GM21515 (cell line): ENCODE measurements around the gene ARMC3.
A peak's percentile ranks its signal among the peaks of the same experiment; 100 is the strongest.
"Not testable (repeated sequence)": the region's sequence is repeated elsewhere in the genome, so short reads cannot be mapped to it uniquely, and the experiment has no call there.

ENCODE experiments used
- ATAC-seq: cut with Tn5 transposase; IDR thresholded peaks from one replicate; pipeline ENCODE4 v1.9.1; 2021; ENCODE audit not compliant: unreplicated experiment

Gene ARMC3

GRCh38 chr10:23046027-23046426, 118.2 kb downstream of the ARMC3 start:
- ATAC-seq: no peak

DNA sequence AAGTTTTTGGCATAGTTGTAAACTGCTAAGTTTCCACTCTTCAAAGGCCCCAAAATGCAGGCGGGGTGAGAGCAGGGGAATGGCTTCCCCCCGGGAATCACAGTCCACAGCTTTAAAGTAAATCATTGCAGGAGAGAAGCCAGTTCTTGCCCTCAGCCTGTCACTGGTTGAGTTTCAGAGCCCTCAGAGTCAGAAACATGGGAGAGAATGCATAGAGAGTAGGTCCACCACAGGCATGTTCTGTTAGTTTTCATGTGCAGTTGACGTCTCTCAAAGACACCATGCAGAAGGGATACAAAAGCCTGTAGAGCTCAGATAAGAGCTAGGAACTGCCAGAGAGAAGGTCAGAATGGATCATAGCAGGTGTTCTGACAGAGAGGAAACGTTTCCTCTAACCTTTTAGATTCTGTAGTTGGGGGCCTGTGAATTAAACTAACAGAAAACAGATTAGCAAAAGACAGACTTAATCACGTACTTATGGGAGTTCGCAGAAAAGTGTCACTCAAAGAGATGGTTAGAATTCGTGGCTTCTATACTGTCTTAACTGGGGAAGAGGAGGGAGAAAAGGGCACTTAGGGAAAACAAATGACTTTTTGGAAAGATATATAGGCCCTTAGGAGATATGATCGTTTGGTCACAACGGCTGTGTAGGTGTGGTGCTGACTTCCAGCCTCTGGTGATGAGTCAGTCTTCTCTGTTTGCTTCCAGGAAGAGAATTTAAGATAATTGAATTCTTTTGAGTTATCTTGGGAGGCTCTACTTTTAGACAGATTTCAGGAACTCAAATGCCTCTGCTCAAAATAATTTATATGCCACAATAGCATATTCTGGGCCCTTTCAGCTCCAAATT, 119.6 kb downstream of the ARMC3 start:
- ATAC-seq: no peak

DNA sequence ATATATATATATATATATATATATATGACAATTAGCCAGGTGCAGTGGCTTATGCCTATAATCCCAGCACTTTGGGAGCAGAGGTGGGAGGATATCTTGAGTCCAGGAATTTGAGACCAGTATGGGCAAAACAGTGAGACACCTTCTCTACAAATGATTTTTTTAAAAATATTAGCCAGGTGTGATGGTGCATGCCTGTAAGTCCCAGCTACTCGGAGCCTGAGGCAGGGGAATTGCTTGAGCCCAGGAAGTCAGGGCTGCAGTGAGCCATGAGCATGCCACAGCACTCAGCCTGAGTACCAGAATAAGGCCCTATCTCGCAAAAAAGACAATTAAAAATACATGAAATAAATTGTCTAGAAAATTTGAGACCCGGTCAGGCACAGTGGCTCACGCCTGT, 120.3 kb downstream of the ARMC3 start:
- no peak for ATAC-seq

DNA sequence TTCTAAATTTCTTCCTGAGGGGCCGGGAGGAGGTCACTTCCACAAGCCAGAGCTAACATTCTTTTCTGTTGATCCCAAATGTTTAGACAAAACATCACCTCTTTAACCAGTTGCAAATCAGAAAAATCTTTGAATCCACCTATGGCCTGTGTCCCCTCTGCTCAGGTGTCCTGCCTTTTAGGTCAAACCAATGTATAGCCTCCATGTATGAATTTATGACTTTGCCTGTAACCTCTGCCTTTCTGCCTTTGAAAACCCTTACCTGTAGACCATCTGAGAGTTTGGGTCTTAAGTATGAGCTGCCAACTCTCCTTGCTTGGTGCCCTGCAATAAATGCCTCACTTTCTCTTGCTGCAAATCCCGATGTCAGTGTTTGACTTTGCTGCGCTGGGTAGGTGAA, 123.4 kb downstream of the ARMC3 start:
- ATAC-seq: no peak

- no peak for ATAC-seq
Observed at GRCh38 chr10:23051855-23052331, 124.0 kb downstream of the ARMC3 start.

DNA sequence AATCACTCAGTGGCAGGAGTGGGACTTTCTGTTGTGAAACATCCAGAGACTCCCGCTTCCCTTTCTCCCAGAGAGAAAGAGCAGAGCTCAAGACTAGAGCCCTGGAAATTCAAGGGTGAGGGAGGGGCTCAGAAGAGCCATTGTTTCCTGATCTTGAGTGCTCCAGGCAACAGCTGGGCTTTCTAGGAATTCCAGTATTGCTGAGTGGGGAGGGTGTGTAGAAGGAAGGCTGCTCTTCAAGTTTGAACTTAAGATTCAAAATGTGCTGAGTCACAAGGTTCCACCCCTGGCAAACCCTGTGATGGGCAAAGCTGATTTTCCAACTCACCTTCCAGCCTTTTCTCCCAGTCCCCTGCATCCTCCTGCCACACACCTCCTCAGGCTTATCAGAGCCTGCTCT, 125.2 kb downstream of the ARMC3 start:
- ATAC-seq: no peak

DNA sequence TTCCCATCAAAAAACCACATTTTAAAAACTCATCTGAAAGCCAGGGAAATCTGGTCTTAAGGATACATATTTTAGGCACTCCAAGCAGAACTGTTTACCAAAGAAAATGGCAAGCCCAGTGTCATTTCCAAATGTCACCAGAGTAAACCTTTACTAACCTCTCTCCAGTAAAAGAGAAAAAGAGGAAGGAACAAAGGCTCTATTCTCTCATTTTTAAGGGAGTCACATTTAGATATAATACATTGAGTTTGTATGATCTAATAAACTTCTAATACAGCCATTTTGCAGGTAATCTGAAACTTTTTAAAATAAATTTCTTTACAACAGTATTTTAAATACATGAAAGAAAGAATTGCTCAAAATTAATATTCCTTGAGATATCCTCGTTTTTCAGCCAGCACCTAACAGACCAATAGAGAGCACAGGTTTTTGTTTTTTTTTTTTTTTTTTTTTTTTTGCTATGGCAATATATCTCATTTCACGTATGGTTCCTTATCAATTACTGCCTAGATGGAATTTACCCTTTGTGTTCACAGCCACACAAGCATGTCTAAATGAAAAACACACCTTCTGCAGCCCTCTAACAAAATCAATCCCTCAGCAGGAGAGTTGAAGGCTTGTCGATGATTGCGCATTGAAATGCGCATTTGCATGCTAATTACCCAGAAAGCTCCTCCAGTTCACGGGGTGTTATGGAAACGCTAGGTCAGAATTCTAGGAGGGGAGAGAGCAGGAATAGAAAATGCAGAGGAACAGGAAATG, 127.8 kb downstream of the ARMC3 start:
- ATAC-seq: no peak

DNA sequence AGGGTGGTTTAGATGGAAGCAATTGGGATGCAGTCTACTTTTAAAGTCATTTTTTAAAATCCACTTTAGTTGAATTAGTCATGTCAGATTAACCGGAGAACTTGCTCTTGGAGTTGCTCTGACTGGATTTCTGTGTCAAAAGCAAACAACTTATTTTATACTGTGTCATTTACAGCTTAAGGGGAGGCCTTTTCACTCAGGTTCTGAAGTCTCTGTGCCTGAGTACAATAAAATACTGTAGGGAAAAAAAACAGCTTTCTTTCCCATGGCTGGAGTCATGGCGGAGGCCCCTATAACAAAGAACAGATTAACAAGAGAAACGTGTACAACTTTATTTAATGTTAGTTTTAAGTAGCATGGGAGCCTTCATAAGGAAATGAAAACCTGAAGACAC, 128.3 kb downstream of the ARMC3 start:
- no peak for ATAC-seq

- no peak for ATAC-seq
Observed at GRCh38 chr10:23058366-23058765, 130.5 kb downstream of the ARMC3 start.

DNA sequence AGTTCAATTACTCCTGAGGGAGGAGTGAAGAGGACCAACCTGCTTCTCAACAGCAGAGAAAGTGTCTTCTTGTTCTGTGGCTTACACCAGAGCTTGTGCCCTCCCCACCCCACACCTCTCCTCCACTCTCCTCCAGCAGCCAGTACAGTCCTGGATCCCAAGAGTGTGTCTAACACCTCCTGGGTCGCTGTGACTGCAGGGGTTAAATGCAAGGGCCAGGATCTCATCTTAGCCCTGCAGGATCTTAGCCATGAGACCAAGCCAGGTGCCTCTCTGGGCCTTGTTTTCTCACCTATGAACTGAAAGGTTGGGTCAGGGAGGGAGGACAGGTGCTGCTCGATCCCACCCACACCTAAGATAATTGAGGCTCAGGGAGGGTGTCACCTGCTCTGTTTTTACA, 133.1 kb downstream of the ARMC3 start:
- ATAC-seq: no peak

- no peak for ATAC-seq
Observed at GRCh38 chr10:23063045-23063972, 135.5 kb downstream of the ARMC3 start.

DNA sequence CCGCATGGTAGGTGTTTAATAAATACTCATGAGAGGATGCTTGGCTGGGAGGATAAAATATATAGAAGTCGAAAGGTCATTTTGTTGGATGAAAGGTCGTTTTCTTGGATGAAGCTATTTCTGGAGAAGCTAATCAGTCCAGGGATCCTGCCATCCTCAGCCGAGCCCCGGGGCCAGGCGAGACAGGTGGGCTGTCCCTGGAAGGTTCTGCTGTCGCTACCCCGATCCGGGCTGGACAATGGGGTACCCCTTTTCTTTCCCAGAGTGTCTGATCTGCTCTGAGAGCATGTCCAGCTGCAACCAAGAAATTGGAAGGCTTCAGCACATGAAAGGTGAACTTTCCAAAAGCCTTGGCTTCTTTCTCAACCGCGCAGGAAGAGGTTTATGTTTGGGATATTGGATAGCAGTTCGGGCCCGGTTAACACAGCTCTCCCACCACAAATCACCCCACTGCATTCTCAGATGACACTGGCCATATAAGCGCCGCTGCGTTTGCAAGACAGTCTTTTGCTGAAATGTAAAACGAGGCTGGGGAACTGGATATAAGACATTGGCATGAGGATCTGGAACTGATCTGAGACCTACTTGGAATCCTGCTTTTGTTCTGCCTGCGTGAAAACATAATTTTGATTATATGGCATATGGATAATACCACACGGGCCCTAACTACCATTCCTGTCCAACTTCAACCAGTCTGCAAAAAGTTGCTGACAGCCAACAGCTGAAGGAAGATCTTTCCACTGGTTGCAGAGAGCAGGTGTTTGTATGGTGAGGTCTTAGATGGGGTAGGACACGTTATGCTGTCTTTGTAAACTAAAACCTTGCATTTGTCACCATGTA, 136.3 kb downstream of the ARMC3 start:
- no peak for ATAC-seq

DNA sequence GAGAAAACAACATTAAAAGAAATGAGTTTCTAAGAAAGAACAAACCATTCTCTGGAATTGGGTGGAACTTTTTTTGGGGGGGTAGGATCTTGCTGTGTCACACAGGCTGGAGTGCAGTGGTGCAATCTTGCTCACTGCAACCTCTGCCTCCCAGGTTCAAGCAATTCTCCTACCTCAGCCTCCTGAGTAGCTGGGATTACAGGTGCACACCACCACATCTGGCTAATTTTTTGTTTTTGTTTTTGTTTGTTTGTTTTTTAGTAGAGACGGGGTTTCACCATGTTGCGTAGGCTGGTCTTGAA, 136.9 kb downstream of the ARMC3 start:
- not testable (repeated sequence) for ATAC-seq

DNA sequence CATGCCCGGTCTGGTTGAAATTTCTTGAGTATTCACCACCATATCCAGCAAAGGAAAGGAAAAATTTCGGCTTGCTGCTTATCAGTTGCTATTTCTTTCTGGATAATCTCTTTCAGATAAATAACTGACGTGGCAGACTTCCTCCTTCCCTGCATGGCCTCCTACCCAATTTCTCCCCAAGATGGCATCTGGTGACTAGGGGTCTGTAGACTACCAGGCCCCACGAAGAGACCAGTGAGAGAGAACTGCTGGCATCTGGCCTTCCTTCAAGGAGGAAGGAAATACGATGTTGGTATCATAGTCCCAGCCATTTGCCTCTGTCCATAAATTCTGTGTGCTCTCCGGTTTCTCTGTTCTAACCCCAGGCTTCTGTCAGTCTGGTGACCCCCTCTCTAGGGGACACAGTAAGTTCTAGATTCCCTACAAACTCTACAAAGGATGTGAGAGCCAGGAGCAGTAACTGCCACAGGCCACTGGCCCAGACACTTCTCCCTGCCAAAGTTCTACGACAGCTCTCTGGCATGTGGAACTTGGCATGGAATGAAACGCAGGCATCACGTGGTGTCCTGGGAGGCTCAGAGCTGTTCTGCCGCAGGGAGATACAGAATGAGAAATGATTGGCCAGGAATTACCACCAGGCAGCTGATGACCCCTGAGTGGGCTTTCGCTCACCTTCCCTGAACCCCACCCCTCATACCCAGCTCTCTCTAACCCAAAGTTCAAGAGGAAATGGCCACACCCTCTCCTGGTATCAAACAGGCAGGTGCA, 137.5 kb downstream of the ARMC3 start:
- ATAC-seq: no peak

GRCh38 chr10:23067337-23067736, 139.5 kb downstream of the ARMC3 start:
- ATAC-seq: no peak

DNA sequence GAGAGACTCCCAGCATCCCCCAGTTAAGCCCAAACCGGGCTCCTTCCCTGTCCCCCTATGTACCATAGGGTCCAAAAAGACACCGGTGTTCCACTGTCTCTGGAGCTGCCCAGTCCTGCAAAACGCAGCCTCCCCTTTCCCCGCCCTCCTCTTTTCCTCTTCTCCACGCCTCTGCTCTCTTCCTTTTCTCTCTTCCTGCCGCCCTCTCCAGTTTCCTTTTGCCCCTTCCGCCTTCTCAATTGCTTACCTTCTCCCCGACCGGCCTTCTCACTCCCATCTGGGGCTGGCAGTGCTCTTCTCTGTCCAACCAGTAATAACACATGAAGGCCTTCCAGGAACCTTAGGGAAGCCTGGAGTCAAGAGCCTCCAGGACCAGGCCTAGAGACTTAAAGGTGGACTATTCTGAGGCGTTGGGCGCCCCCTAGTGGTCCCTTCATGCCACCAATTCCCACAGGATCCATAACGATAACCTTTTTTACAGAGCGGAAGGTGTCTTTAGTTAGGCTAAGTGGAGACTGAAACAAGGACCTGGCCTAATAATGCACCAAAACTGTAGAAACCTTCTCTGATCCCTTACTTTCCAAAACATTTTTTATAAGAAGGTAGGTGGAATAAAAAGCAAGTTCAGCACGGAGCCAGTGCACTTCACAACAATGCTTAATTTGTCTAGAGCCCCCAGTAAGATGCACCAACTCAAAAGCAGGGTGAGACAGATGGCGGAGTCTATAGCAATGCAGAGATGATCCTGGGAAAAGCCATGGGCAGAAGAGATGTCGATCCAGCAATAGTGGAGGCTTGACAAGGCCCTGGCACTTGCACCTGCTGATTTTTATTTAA, 140.3 kb downstream of the ARMC3 start:
- ATAC-seq: peak; percentile 53

DNA sequence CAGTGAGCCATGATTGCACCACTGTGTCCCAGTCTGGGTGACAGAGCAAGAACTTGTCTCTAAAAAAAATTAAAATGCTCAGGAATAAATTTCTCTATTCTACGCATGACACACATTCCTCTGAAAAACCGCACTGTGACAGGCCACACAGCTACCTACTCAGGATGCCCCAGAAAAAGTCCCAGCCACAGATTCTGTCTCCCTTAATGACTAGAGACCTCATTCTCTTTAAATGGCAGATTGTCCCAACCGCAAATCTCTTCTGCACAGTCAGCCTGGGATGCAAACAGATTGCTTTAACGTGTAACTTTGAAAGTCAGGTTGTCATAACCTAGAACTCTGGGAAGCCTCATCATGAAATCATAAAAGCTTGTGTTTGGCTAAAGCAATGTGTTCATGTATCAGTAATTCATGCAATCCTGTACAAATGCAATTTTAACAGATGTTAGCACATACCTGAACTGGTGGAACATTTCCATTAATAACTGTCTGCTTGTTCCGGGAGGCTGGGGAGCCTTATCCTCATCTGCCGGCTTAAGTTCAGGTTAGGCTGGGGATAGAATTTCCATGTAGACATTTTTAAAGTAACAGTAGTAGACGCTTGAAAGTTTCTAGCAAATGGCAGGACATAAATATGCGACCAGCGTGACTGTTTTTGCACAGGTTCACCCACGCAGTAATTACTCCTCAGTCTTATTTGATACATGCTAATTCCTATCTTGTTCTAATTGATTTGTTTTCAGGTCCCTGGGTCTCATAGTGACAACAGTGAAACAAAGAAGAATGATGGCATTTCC, 141.4 kb downstream of the ARMC3 start:
- no peak for ATAC-seq
